Liver (tissue), 3 donors: ENCODE results near the gene TPCN1.

ENCODE experiments used
- ATF3 ChIP-seq: IDR thresholded peaks from 2 replicates; pipeline ENCODE4 v1.6.1; 2016; ENCODE audit warnings: antibody characterized with exemption
- CTCF ChIP-seq: fragments of 150-350 bp; IDR thresholded peaks from 2 replicates; pipeline ENCODE4 v1.5.1; 2017; ENCODE audit warnings: improper control_type of control experiment, low read depth, low read length; ENCODE audit not compliant: missing input control
- EGR1 ChIP-seq, 2 donors: IDR thresholded peaks; 2 replicates each; pipeline ENCODE4 v1.6.1; 2016 to 2018; ENCODE audit warnings: antibody characterized with exemption in 2 of 2, low read depth in 2 of 2
- FOXA1 ChIP-seq: IDR thresholded peaks from 2 replicates; pipeline ENCODE4 v1.6.1; 2016; ENCODE audit warnings: antibody characterized with exemption
- GABPA ChIP-seq, 2 donors: IDR thresholded peaks in 1 of 2; conservative IDR thresholded peaks in 1 of 2; 2 replicates each; pipeline ENCODE4 v1.6.1; 2016; ENCODE audit warnings: antibody characterized with exemption in 2 of 2, mild to moderate bottlenecking in 1 of 2, moderate library complexity in 1 of 2
- JUND ChIP-seq, 2 donors: IDR thresholded peaks; 2 replicates each; pipeline ENCODE4 v1.6.1; 2016; ENCODE audit warnings: antibody characterized with exemption in 2 of 2
- MAX ChIP-seq: IDR thresholded peaks from 2 replicates; pipeline ENCODE4 v1.6.1; 2016; ENCODE audit warnings: antibody characterized with exemption
- NR2F2 ChIP-seq: IDR thresholded peaks from 2 replicates; pipeline ENCODE4 v1.6.1; 2016; ENCODE audit warnings: antibody characterized with exemption
- RAD21 ChIP-seq, 2 donors: IDR thresholded peaks; 2 replicates each; pipeline ENCODE4 v1.6.1; 2016; ENCODE audit warnings: antibody characterized with exemption in 2 of 2, mild to moderate bottlenecking in 2 of 2
- REST ChIP-seq: IDR thresholded peaks from 2 replicates; pipeline ENCODE4 v1.6.1; 2016; ENCODE audit warnings: antibody characterized with exemption, mild to moderate bottlenecking
- RXRA ChIP-seq, 2 donors: IDR thresholded peaks; 2 replicates each; pipeline ENCODE4 v1.6.1; 2017 to 2018; ENCODE audit warnings: antibody characterized with exemption in 2 of 2, mild to moderate bottlenecking in 1 of 2
- SP1 ChIP-seq: IDR thresholded peaks from 2 replicates; pipeline ENCODE4 v1.6.1; 2018; ENCODE audit warnings: antibody characterized with exemption, mild to moderate bottlenecking
- TAF1 ChIP-seq: conservative IDR thresholded peaks from 2 replicates; pipeline ENCODE4 v1.6.1; 2016; ENCODE audit warnings: antibody characterized with exemption, mild to moderate bottlenecking
- YY1 ChIP-seq: IDR thresholded peaks from 2 replicates; pipeline ENCODE4 v1.6.1; 2016; ENCODE audit warnings: antibody characterized with exemption, mild to moderate bottlenecking
- donor health status: healthy.
- donor health status: healthy.

- TF ChIP-seq CTCF (no peak), NR2F2 (no peak), RAD21 (IDR thresholded peaks at IDR 0.05) (no peak), TAF1 (no peak), YY1 (no peak), GABPA (IDR thresholded peaks at IDR 0.05 in 1 of 2, conservative IDR thresholded peaks at IDR 0.05 in 1 of 2) (no peak), MAX (no peak), SP1 (no peak), EGR1 (IDR thresholded peaks at IDR 0.05; ENCODE audit: low read depth in 2 of 2) (no peak), RXRA (IDR thresholded peaks at IDR 0.05) (no peak), JUND (IDR thresholded peaks at IDR 0.05) (no peak), ATF3 (no peak), REST (no peak), FOXA1 (no peak)
Measured at GRCh38 chr12:113252494-113252893, 31.2 kb downstream of the TPCN1 start.
